Muscle of back (tissue), 11 donors: ENCODE data around the gene PMEL. TPM values are rescaled to one million over a fixed set of nuclear protein-coding genes. Genes with fewer than 3 reads are reported as not detected.
"Not testable (repeated sequence)": the region's sequence is repeated elsewhere in the genome, so short reads cannot be mapped to it uniquely, and the experiment has no call there.

ENCODE experiments used
- DNase-seq, 3 donors: peaks; one replicate each; pipeline versions ENCODE4 v3.0.0 to v3.0.0-alpha.2; 2013
- polyA plus RNA-seq, 10 donors: library from polyadenylated mRNA; unstranded; fragments of 120-200 nt; gene quantifications; one replicate each; pipeline ENCODE4 v1.2.1, GENCODE V29; 2013; ENCODE audit not compliant: insufficient read length in 10 of 10

Gene PMEL
- polyA plus RNA-seq, 10 donors, result 0.71 to 38.1 (median 1.4) TPM

DNA sequence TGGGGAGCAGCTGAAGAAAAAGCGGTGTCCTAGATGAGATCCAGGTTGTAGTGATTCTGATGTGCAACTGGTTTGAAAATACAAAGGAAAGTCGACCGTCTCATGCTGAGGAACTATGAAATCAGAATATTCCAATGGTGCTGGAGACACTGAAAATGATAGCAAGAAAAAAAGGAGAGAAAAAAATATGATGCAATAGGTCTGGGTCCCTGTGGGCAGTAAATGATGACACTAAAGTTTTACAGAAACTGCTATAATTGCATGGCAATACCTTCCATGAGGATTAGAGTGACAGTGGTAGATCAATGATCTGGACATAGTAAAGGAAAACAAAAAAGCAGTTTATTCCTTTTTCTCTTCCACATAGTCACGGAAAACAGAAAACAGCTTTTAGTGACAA lies 40.5 kb downstream of the PMEL start:
- no peak for DNase-seq

DNA sequence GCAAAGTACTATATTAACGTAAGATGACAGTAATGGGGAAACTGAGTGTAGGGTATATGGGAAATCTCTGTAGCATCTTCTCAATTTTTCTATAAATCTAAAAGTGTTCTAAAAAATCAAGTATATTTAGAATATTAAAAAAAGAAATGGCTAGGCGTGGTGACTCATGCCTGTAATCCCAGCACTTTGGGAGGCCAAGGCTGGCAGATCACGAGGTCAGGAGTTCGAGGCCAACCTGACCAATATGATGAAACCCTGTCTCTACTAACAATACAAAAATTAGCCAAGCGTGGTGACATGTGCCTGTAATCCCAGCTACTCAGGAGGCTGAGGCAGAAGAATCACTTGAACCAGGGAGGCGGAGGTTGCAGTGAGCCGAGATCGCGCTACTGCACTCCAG lies 42.2 kb downstream of the PMEL start:
- not testable (repeated sequence) for DNase-seq

DNA sequence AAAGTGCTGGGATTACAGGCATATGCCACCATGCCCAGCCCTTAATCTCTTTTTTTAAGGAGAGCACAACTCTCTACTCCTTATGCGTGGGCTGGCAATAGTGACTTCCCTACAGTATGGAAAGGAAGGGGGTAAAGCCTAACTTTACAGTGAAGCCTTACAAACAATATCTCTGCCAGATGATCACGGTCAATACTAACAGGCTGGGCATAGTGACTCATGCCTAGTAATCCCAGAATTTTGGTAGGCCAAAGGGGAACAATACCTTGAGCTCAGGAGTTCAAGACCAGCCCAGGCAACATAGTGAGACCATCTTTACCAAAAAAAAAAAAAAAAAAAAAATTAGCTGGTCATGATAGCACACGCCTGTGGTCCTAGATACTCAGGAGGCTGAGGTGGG lies 43.7 kb downstream of the PMEL start:
- no peak for DNase-seq

DNA sequence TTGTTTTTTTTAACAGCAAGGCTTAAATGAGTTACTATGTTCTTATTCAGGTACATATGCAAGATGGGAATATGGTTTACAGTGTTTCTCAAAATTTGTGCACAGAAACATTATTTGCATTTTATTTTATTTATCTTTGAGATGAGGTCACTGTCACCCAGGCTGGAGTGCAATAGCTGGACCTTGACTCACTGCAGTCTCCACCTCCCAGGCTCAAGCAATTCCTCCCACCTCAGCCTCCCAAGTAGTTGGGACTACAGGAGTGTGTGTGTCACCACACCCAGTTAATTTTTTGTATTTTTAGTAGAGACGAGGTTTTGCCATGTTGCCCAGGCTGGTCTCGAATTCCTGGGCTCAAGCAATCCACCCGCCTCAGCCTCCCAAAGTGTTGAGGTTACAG lies 46.8 kb downstream of the PMEL start:
- not testable (repeated sequence) for DNase-seq

DNA sequence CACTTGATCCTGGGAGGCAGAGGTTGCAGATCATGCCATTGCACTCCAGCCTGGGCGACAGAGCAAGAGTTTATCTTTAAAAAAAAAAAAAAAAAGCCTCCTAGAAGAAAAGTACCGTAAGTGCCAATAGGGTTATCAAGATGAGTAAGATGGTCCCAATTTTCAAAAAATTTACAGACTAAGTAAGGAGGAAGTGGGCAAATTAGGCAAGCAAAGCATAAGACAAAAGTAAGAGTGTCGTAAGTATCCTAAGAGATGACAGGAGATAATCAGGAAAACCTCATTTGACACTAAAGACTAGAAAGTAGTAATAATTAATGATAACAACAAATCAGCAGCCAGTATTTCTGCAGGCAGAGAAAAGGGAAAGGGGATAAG lies 50.4 kb downstream of the PMEL start:
- DNase-seq, result no peak

DNA sequence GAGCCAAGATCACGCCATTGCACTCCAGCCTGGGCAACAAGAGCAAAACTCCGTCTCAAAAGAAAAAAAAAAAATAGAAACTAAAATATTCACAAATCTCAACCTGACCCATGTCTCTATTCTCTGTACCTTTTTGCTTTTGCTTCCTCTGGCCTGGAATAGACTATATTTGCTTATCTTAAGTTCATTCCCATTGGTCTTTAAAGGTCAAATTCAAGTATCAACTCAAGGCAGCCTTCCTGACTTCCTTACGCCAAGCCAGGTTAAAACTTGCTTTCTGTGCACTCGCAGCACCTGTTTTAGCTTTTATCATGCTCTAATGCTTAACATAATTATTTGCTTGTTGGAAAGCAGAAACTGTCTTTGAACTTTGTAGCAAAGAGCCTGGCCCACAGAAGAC lies 52.9 kb downstream of the PMEL start:
- no peak for DNase-seq

DNA sequence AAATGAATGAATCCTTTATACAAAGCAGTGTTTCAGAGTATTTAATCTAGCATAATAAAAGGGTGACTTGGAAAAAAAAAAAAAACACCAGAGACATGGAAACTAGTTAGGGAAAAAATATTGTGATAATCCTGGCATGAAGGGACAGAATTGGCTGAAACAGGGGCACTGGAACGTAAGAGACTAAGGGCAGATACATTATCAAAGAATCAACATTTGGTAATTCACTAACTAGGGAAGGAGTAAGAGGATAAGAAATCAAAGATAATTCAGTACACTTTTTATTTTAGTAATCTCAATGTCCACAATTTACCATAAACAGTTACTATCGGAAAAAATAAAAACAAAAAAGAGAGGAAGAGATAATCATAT lies 56.3 kb downstream of the PMEL start:
- no peak for DNase-seq

DNA sequence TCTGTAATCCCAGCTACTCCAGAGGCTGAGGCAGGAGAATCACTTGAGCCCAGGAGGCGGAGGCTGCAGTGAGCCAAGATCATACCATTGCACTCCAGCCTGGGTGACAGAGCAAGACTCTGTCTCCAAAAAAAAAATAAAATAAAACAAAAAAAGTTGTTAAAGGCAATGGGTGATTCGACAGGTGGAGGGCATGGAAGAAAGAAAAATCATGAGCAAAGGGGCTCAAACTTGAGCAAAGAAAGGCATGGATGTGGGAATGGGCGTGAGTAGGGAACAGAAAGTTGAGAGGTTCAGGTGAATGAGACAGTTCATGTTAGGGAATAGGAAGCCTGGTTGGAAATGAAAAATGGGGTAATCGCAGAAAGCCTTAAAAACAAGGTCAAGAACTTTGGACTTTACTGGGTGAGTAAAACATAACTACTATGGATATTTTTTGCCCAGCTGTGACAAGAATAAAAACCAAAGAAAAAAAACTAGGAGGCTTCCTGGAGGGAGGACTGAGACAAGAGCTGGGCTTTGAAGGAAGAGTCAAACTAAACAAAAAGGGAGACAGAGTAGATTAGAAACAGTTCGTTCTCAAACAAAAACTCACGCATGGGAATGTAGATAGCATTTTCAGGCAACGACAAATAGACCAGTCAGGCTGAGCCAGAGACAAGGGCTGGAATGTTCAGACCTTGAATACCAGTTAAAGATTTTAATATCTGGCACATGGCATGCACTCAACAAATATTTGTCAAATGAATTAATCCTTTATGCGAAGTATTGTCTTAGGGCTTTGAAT lies 56.9 kb downstream of the PMEL start:
- no peak for DNase-seq

DNA sequence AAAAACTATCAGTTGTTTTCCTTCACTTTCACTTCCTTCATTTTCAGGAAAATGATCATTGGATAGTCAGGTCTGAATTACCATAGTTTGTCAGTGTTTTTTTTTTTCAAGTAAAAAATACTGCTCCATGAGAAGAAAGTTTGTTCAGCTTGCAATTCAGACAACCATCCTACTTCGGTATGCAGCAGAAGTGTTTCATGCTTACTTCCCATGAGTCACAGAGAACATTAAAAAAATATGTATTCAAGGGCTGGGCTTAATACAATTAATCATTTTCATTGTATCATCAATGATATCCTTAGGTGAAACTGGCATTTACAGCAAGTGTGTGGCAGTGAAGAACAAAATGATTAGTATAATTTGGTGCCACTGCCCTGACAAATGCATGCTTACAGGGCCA lies 59.8 kb downstream of the PMEL start:
- no peak for DNase-seq

Other genes starting within 250 kb of the PMEL start
- gene BLOC1S1, start 250.0 kb downstream of the PMEL start, polyA plus RNA-seq, result 100 to 1,000 TPM in 4 of 10 donors, 10 to 100 TPM in 6; 80.9 to 115 (median 99.5) TPM
- gene RDH5, start 245.6 kb downstream of the PMEL start, polyA plus RNA-seq, result 10 to 100 TPM in 9 of 10 donors, 1 to 10 TPM in 1; 9.3 to 49.9 (median 19.5) TPM
- gene CD63, start 237.0 kb downstream of the PMEL start, polyA plus RNA-seq, result 100 to 1,000 TPM; 694 to 894 (median 792) TPM
- 10 to 100 TPM; 11.0 to 13.9 (median 12.5) TPM for gene GDF11, start 222.9 kb downstream of the PMEL start, polyA plus RNA-seq
- gene SARNP, start 148.3 kb downstream of the PMEL start, polyA plus RNA-seq, result 10 to 100 TPM; 62.5 to 85.4 (median 74.6) TPM
- 10 to 100 TPM; 12.1 to 19.4 (median 16.7) TPM for gene ORMDL2, start 148.0 kb downstream of the PMEL start, polyA plus RNA-seq
- 10 to 100 TPM; 20.1 to 26.6 (median 22.8) TPM for gene DNAJC14, start 136.5 kb downstream of the PMEL start, polyA plus RNA-seq
- gene MMP19, start 123.1 kb downstream of the PMEL start, polyA plus RNA-seq, result 1 to 10 TPM; 1.9 to 4.9 (median 3.4) TPM
- gene PYM1, start 38.1 kb downstream of the PMEL start, polyA plus RNA-seq, result 10 to 100 TPM; 18.2 to 28.2 (median 21.2) TPM
- 10 to 100 TPM; 12.8 to 49.9 (median 22.0) TPM for gene DGKA, start 34.9 kb downstream of the PMEL start, polyA plus RNA-seq
- 10 to 100 TPM; 21.0 to 42.1 (median 28.6) TPM for gene CDK2, start 788 bp upstream of the PMEL start, polyA plus RNA-seq
- 100 to 1,000 TPM in 9 of 10 donors, 10 to 100 TPM in 1; 99.4 to 141 (median 121) TPM for gene RAB5B, start 8.0 kb upstream of the PMEL start, polyA plus RNA-seq
- gene SUOX, start 31.2 kb upstream of the PMEL start, polyA plus RNA-seq, result 10 to 100 TPM; 11.8 to 16.9 (median 12.9) TPM
- 10 to 100 TPM in 1 of 10 donors, 1 to 10 TPM in 9; 5.5 to 11.3 (median 7.8) TPM for gene IKZF4, start 55.0 kb upstream of the PMEL start, polyA plus RNA-seq
- gene RPS26, start 75.9 kb upstream of the PMEL start, polyA plus RNA-seq, result 100 to 1,000 TPM in 8 of 10 donors, 10 to 100 TPM in 2; 79.8 to 679 (median 311) TPM
- gene ERBB3, start 114.1 kb upstream of the PMEL start, polyA plus RNA-seq, result 100 to 1,000 TPM in 9 of 10 donors, 10 to 100 TPM in 1; 83.9 to 228 (median 151) TPM
- 100 to 1,000 TPM in 8 of 10 donors, 10 to 100 TPM in 2; 93.0 to 121 (median 109) TPM for gene PA2G4, start 138.5 kb upstream of the PMEL start, polyA plus RNA-seq
- 1,000 to 10,000 TPM; 4,692 to 6,543 (median 5,537) TPM for gene RPL41, start 150.6 kb upstream of the PMEL start, polyA plus RNA-seq
- 1 to 10 TPM; 3.4 to 6.3 (median 4.6) TPM for gene ZC3H10, start 152.2 kb upstream of the PMEL start, polyA plus RNA-seq
- gene ESYT1, start 162.2 kb upstream of the PMEL start, polyA plus RNA-seq, result 10 to 100 TPM; 64.1 to 91.1 (median 79.6) TPM
- 100 to 1,000 TPM; 502 to 996 (median 790) TPM for gene MYL6B, start 186.5 kb upstream of the PMEL start, polyA plus RNA-seq
- 1,000 to 10,000 TPM; 1,255 to 1,671 (median 1,389) TPM for gene MYL6, start 192.3 kb upstream of the PMEL start, polyA plus RNA-seq
- gene SMARCC2, start 223.4 kb upstream of the PMEL start, polyA plus RNA-seq, result 10 to 100 TPM; 49.9 to 75.2 (median 61.1) TPM